MM.1S (cell line): ENCODE data around the gene LRTM2.

Experiments
- DNase-seq: peaks from one replicate; pipeline ENCODE4 v3.0.0-alpha.2; 2015
- H2AFZ ChIP-seq: fragments of 300-600 bp; sonication (generic); 2 replicates; pipeline ENCODE4 v1.6.0; 2016; ENCODE audit warnings: antibody characterized with exemption, low read length
- H3F3A ChIP-seq: fragments of 300-600 bp; sonication (generic); 2 replicates; pipeline ENCODE4 v1.6.1; 2016; ENCODE audit warnings: mild to moderate bottlenecking, antibody characterized with exemption, low read length, moderate library complexity, mixed read lengths; ENCODE audit not compliant: insufficient read depth
- H3K27ac ChIP-seq: fragments of 300-600 bp; sonication (generic); 2 replicates; pipeline ENCODE4 v1.5.1; 2016; ENCODE audit warnings: mild to moderate bottlenecking, low read length
- H3K27me3 ChIP-seq: fragments of 300-600 bp; sonication (generic); replicated peaks from 2 replicates; pipeline ENCODE4 v1.6.0; 2016; ENCODE audit warnings: low read length; ENCODE audit not compliant: insufficient read depth
- H3K36me3 ChIP-seq: fragments of 300-600 bp; sonication (generic); replicated peaks from 2 replicates; pipeline ENCODE4 v1.6.1; 2016; ENCODE audit warnings: mild to moderate bottlenecking, low read length, mixed read lengths; ENCODE audit not compliant: insufficient read depth
- H3K4me1 ChIP-seq: fragments of 300-600 bp; sonication (generic); 2 replicates; pipeline ENCODE4 v1.6.1; 2016; ENCODE audit warnings: low read length, mixed read lengths
- H3K4me2 ChIP-seq: fragments of 300-600 bp; sonication (generic); 2 replicates; pipeline ENCODE4 v1.6.0; 2016; ENCODE audit warnings: low read depth, low read length
- H3K4me3 ChIP-seq: fragments of 300-600 bp; sonication (generic); 2 replicates; pipeline ENCODE4 v1.5.1; 2016; ENCODE audit warnings: low read length, mixed read lengths
- H3K79me2 ChIP-seq: fragments of 300-600 bp; sonication (generic); 2 replicates; pipeline ENCODE4 v1.6.1; 2016; ENCODE audit warnings: mixed run types, low read length, mixed read lengths
- H3K9ac ChIP-seq: fragments of 300-600 bp; sonication (generic); 2 replicates; pipeline ENCODE4 v1.6.1; 2016; ENCODE audit warnings: low read length, mixed read lengths
- H3K9me2 ChIP-seq: fragments of 300-600 bp; sonication (generic); replicated peaks from 2 replicates; pipeline ENCODE4 v1.6.1; 2016; ENCODE audit warnings: mild to moderate bottlenecking, low read length, mixed read lengths; ENCODE audit not compliant: insufficient read depth
- H3K9me3 ChIP-seq: fragments of 300-600 bp; sonication (generic); replicated peaks from 2 replicates; pipeline ENCODE4 v1.6.1; 2016; ENCODE audit warnings: mild to moderate bottlenecking, low read length, mixed read lengths; ENCODE audit not compliant: insufficient read depth
- H4K20me1 ChIP-seq: fragments of 300-600 bp; sonication (generic); 2 replicates; pipeline ENCODE4 v1.6.1; 2016; ENCODE audit warnings: mild to moderate bottlenecking, low read length, moderate library complexity, mixed read lengths; ENCODE audit not compliant: insufficient read depth
- EZH2 ChIP-seq: fragments of 300-600 bp; sonication (generic); optimal IDR thresholded peaks from 2 replicates; pipeline ENCODE3; 2017; ENCODE audit warnings: low read depth, mild to moderate bottlenecking, antibody characterized with exemption, low read length, mixed read lengths
- EZH2phosphoT487 ChIP-seq: fragments of 300-600 bp; sonication (generic); IDR thresholded peaks from 2 replicates; pipeline ENCODE4 v1.6.1; 2018; ENCODE audit warnings: antibody characterized with exemption, low read length
- TF ChIP-seq, protein P1 (sequence below): fragments of 300-600 bp; sonication (generic); IDR thresholded peaks from 2 replicates; pipeline ENCODE4 v1.5.1; 2016; ENCODE audit warnings: antibody characterized with exemption, low read length, mixed read lengths

LRTM2 gene

GRCh38 chr12:1876086-1876485 lies 55.7 kb downstream of the LRTM2 start:
- Histone ChIP-seq H3K9me2 (no peaks in the 10 kb centered on the region), H3K9me3 (no peaks in the 10 kb centered on the region), H3K27ac (no peak overlapping the region), H2AFZ (no peak overlapping the region), H3K27me3 (no peaks in the 10 kb centered on the region), H3F3A (no peaks in the 10 kb centered on the region), H3K4me2 (no peak overlapping the region), H3K79me2 (no peaks in the 10 kb centered on the region), H4K20me1 (no peaks in the 10 kb centered on the region), H3K9ac (no peak overlapping the region), H3K36me3 (no peaks in the 10 kb centered on the region), H3K4me3 (no peak overlapping the region), H3K4me1 (no peaks in the 10 kb centered on the region)
- TF ChIP-seq, protein P1, sequence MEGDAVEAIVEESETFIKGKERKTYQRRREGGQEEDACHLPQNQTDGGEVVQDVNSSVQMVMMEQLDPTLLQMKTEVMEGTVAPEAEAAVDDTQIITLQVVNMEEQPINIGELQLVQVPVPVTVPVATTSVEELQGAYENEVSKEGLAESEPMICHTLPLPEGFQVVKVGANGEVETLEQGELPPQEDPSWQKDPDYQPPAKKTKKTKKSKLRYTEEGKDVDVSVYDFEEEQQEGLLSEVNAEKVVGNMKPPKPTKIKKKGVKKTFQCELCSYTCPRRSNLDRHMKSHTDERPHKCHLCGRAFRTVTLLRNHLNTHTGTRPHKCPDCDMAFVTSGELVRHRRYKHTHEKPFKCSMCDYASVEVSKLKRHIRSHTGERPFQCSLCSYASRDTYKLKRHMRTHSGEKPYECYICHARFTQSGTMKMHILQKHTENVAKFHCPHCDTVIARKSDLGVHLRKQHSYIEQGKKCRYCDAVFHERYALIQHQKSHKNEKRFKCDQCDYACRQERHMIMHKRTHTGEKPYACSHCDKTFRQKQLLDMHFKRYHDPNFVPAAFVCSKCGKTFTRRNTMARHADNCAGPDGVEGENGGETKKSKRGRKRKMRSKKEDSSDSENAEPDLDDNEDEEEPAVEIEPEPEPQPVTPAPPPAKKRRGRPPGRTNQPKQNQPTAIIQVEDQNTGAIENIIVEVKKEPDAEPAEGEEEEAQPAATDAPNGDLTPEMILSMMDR, result no peak
- no peak for TF ChIP-seq EZH2phosphoT487
- no peak for TF ChIP-seq EZH2
- DNase-seq, result no peak

DNA sequence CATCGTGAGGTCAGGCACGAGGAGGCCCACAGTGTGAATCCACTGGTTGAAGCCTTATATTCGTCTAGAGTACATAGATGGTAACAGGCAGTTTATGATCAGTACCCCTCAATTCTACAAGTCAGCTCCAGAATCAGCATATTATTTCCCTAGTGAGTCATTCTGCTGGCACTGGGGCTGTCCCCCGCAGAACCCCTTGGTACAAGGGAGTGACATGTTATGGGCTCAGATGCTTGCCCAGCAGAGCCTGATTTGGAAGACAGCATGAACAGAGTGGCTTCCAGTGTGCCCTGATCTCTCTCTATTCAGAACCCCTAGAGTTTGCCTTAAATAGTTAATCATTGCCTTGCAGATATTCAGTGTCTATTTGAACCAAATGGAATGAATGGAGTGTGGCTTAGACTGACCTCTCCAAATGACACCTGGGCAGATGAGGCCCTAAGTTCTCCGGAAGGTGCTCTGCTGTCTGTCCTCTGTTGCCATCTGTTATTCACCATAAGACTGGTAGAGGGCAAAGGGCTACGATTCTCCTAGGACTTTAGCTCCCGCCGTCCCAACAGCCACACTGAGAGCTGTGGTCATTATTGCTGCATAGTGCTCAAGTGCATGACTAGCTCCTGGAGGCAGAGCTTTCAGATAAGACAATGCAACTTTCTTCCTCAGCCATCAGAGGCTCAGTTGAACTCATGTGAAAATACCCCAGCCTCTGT lies 57.0 kb downstream of the LRTM2 start:
- Histone ChIP-seq H4K20me1 (no peaks in the 10 kb centered on the region), H3K36me3 (no peaks in the 10 kb centered on the region), H3F3A (no peaks in the 10 kb centered on the region), H3K4me1 (no peaks in the 10 kb centered on the region), H2AFZ (no peak overlapping the region), H3K79me2 (no peaks in the 10 kb centered on the region), H3K9ac (no peak overlapping the region), H3K4me2 (no peak overlapping the region), H3K27ac (no peak overlapping the region), H3K4me3 (no peak overlapping the region), H3K9me2 (no peaks in the 10 kb centered on the region), H3K9me3 (no peaks in the 10 kb centered on the region), H3K27me3 (no peaks in the 10 kb centered on the region)
- TF ChIP-seq EZH2phosphoT487, result no peak
- TF ChIP-seq EZH2, result no peak
- TF ChIP-seq, protein P1, result no peak
- no peak for DNase-seq

GRCh38 chr12:1878214-1878613 lies 57.8 kb downstream of the LRTM2 start:
- no peaks in the 10 kb centered on the region for H3K27me3 ChIP-seq
- H3K4me3 ChIP-seq, result no peak overlapping the region
- TF ChIP-seq EZH2 (no peak), EZH2phosphoT487 (no peak)
- TF ChIP-seq, protein P1, result no peak
- H4K20me1 ChIP-seq, result no peaks in the 10 kb centered on the region
- H3K9me2 ChIP-seq, result no peaks in the 10 kb centered on the region
- no peaks in the 10 kb centered on the region for H3K36me3 ChIP-seq
- H3K4me1 ChIP-seq, result no peaks in the 10 kb centered on the region
- H3K9me3 ChIP-seq, result no peaks in the 10 kb centered on the region
- no peak overlapping the region for H2AFZ ChIP-seq
- no peak overlapping the region for H3K4me2 ChIP-seq
- no peak overlapping the region for H3K27ac ChIP-seq
- no peak for DNase-seq
- H3F3A ChIP-seq, result no peaks in the 10 kb centered on the region
- no peaks in the 10 kb centered on the region for H3K79me2 ChIP-seq
- H3K9ac ChIP-seq, result no peak overlapping the region
